Gastroesophageal sphincter (tissue), 3 donors: ENCODE measurements around the gene MAN1C1.

Source experiments
- EP300 ChIP-seq: sonication (generic); formaldehyde crosslinking; IDR thresholded peaks from one replicate; pipeline ENCODE4 v1.6.1; 2017; ENCODE audit warnings: antibody characterized with exemption, mild to moderate bottlenecking
- POLR2A ChIP-seq, 2 donors: fragments of 450-650 bp; IDR thresholded peaks; one replicate each; pipeline ENCODE4 v1.6.1; 2017; ENCODE audit warnings: antibody characterized with exemption in 2 of 2, mild to moderate bottlenecking in 2 of 2, moderate library complexity in 1 of 2
- POLR2AphosphoS5 ChIP-seq: sonication (generic); formaldehyde crosslinking; IDR thresholded peaks from one replicate; pipeline ENCODE4 v1.6.1; 2017; ENCODE audit warnings: antibody characterized with exemption
- TF ChIP-seq, protein P1 (sequence below), 4 experiments: fragments of 200-600 bp in 2 of 4; fragments of 450-650 bp in 2 of 4; sonication (generic) in 1 of 4; IDR thresholded peaks; one replicate each; pipeline ENCODE4 v1.5.1; 2017 to 2019; ENCODE audit warnings: antibody characterized with exemption in 4 of 4, mild to moderate bottlenecking in 2 of 4, moderate library complexity in 2 of 4

DNA sequence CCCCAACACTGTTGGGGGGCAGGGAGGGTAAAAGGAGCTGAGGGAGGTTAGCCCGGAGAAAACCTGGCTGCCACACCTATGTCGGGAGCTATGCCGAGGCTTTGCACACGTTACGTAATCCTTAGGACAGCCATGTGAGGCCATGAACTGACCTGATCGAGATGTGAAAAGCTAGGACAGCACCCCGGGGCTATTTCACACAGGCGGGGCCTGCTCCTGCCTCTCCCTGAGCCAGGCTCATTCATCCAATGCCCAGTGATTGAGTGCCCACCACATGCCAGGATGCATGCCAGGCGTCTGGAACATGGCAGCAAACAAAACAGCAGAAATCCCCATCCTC, 43.0 kb upstream of the MAN1C1 start:
- TF ChIP-seq, protein P1, sequence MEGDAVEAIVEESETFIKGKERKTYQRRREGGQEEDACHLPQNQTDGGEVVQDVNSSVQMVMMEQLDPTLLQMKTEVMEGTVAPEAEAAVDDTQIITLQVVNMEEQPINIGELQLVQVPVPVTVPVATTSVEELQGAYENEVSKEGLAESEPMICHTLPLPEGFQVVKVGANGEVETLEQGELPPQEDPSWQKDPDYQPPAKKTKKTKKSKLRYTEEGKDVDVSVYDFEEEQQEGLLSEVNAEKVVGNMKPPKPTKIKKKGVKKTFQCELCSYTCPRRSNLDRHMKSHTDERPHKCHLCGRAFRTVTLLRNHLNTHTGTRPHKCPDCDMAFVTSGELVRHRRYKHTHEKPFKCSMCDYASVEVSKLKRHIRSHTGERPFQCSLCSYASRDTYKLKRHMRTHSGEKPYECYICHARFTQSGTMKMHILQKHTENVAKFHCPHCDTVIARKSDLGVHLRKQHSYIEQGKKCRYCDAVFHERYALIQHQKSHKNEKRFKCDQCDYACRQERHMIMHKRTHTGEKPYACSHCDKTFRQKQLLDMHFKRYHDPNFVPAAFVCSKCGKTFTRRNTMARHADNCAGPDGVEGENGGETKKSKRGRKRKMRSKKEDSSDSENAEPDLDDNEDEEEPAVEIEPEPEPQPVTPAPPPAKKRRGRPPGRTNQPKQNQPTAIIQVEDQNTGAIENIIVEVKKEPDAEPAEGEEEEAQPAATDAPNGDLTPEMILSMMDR (IDR thresholded peaks at IDR 0.05) = no peak
- no peak for TF ChIP-seq POLR2A (IDR thresholded peaks at IDR 0.05)
- TF ChIP-seq POLR2AphosphoS5 = no peak
- TF ChIP-seq EP300 = no peak
